Fibroblast of lung (primary cell): Measurements from ENCODE around the gene RASA3.

ENCODE experiments used
- CTCF ChIP-seq, 2 donors: IDR thresholded peaks in 1 of 2; conservative IDR thresholded peaks in 1 of 2; 1 replicate in 1 of 2; 2 replicates in 1 of 2; pipeline ENCODE4 v1.5.1; 2011 to 2012; ENCODE audit warnings: low read length in 2 of 2, control low read depth in 1 of 2, inconsistent platforms in 1 of 2, low read depth in 1 of 2, mild to moderate bottlenecking in 1 of 2
- EZH2 ChIP-seq: IDR thresholded peaks from 2 replicates; pipeline ENCODE4 v1.5.1; 2012; ENCODE audit warnings: low read length, control low read depth, mild to moderate bottlenecking; ENCODE audit errors: missing control alignments

GRCh38 chr13:113933901-113934300 is 198.5 kb downstream of the RASA3 start:
- TF ChIP-seq CTCF (conservative IDR thresholded peaks at IDR 0.05 in 1 of 2, IDR thresholded peaks at IDR 0.05 in 1 of 2; ENCODE audit: low read depth in 1 of 2, low read length in 2 of 2) (no peak), EZH2 (no peak)
